GM18517 (cell line): Measurements from ENCODE around the gene ADAD2.
"Not testable (repeated sequence)": the region's sequence is repeated elsewhere in the genome, so short reads cannot be mapped to it uniquely, and the experiment has no call there.

Experiments used
- ATAC-seq: cut with Tn5 transposase; IDR thresholded peaks from one replicate; pipeline ENCODE4 v1.9.1; 2021; ENCODE audit warnings: mild to moderate bottlenecking, moderate library complexity; ENCODE audit not compliant: unreplicated experiment

The ADAD2 gene

DNA sequence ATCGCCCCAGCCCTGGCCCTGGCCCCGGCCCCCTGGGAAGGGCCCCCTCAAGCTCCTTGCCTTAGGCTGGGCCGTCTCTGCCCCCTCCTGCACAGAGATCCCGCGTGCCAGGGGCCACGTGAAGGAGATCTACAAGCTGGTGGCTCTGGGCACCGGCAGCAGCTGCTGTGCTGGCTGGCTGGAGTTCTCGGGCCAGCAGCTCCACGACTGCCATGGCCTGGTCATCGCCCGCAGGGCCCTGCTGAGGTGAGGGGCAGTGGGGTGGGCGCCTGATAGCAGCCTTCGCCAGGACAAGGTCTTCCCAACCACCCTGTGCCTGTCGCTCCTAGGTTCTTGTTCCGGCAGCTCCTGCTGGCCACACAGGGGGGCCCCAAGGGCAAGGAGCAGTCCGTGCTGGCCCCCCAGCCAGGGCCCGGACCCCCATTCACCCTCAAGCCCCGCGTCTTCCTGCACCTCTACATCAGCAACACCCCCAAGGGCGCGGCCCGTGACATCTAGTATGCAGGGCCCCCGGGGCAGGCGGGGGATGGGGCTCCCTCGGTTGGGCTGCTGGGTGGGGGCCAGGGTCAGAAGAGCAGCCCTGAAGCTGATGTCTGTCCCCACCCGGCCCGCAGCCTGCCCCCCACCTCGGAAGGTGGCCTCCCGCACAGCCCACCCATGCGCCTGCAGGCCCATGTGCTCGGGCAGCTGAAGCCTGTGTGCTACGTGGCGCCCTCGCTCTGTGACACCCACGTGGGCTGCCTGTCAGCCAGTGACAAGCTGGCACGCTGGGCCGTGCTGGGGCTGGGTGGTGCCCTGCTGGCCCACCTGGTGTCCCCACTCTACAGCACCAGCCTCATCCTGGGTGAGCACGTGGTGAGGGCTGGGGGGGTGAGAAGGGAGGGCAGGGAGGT lies 4.5 kb downstream of the ADAD2 start:
- ATAC-seq, result no peak

GRCh38 chr16:84196101-84196500 lies 5.1 kb downstream of the ADAD2 start:
- no peak for ATAC-seq

DNA sequence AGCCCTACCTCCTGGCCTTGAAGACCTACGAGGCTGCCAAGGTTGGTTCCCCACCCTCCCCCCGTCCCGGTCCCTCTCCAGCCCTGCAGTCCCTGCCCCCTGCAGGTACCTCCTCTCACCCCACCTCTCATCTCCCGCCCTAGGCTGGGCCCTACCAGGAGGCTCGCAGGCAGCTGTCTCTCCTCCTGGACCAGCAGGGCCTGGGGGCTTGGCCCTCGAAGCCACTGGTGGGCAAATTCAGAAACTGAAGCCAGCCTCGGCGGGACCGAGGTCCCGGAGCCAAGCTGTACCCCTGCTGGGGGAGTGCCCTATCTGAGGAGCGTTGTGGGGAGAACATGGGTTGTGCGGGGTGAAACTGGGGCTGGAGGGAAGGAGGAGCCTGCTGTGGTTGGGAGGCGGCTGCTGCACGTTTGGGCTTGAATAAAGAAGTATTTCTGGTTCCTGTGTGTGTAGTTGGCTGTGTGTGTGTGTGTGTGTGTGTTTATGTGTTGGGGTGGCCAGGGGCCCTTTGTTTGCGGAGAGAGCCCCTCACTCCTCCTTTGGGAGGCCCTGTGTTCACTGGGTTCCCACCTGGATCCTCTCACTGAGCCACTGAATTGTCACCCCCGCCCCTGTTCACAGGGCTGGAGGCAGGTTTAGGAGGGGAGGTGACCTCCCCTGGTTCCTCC lies 5.9 kb downstream of the ADAD2 start:
- no peak for ATAC-seq

DNA sequence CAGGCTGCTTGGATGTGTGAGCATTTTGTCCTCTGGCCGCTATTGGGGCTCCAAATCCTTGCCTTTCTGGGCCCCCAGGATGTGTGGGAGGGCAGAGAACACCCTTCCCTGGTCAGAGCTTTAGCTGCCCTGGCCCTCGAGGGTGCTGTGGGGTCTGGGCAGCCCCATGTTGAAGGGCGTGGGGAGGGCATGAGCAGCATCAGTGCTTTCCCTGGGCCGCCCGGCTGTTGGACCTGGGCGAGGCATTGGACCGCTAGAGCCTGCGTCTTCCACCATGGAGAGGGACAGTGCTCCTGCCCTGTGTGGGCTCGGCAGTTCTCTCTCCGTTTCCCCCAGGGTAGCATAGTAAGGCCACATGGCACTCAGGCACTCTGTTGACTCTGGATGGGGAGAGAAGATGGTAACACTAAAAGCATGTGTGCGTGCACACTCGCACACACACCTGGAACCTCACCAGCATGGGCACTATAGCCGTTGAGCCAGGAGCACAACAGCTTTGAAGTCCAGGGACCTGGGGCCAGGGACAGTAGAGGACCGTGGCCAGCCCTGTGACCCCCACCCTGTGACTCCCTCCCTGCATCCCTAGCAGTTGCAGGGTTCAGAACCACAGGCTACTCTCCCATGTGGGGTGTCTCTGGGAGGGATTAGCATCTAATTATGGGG lies 6.6 kb downstream of the ADAD2 start:
- ATAC-seq, result no peak

DNA sequence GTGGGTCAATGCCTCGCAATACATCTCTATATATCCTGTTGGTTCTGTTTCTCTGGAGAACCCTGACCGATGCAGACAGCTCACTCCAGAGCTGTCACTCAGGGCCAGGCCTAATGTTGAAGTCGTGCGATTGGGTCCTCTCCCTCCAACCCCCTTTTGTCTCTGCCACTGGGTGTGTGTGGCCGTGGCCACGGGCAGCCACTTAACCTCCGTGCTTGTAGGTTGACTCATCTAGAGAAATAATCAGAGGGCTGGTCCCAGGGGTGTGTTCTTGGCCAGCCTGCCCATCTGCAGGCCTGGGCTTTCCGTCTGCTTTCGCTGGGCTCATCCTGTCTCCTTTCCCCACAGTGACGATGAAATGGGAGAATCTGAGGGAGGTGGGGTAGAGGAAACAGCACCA lies 7.4 kb downstream of the ADAD2 start:
- ATAC-seq, result no peak

DNA sequence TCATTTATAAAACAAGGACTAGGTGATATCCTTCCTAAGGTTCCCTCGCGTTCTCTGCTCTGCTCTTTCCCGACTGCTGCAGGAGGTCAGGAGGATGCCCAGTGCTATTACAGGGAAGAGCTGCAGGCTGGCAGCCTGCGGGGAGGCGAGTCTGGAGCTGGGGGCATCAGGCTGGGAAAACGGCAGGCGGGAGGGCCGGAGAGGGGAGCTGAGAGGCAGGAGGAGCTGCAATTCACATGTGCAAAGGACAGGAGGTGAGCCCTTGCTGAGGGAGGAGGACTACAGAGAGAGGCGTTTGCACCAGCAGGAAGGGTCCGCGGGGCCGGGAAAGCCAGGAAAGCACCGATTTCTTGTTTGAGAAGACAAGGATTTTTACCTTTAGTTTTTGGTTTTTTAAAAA lies 8.1 kb downstream of the ADAD2 start:
- ATAC-seq, result no peak

DNA sequence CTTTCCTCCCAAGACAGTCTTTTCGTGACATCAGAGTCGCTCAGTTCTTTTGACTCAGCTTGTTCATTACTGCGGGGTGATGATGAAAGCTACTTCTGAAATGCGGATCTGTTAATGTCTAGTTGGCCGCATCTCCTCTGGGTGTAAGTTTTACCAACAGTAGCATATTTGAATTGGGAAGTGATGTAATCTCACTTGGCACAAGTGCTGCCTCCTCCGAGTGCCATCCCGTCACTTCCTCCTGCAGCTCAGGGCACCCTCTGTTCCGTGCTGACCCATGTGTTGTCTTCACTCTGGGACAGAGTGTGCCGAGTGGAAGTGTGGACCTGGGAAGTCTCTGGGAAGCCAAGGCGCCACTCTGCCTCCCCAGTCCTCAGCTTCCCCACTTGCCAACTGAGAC lies 8.9 kb downstream of the ADAD2 start:
- no peak for ATAC-seq

GRCh38 chr16:84204551-84204950 lies 13.6 kb downstream of the ADAD2 start:
- not testable (repeated sequence) for ATAC-seq

DNA sequence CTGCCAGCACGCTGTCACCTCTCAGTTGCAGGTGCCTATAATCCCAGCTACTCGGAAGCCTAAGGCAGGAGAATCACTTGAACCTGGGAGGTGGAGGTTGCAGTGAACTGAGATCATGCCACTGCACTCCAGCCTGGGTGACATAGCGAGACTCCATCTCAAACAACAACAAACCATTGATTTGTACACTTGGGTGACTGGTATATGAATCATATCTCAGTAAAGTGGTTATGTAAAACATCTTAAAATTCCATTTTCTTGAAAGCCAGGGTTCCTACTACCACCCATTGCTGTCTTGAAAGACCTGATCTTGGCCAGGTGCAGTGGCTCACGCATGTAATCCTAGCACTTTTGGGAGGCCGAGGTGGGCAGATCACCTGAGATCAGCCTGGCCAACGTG lies 14.2 kb downstream of the ADAD2 start:
- ATAC-seq, result not testable (repeated sequence)

DNA sequence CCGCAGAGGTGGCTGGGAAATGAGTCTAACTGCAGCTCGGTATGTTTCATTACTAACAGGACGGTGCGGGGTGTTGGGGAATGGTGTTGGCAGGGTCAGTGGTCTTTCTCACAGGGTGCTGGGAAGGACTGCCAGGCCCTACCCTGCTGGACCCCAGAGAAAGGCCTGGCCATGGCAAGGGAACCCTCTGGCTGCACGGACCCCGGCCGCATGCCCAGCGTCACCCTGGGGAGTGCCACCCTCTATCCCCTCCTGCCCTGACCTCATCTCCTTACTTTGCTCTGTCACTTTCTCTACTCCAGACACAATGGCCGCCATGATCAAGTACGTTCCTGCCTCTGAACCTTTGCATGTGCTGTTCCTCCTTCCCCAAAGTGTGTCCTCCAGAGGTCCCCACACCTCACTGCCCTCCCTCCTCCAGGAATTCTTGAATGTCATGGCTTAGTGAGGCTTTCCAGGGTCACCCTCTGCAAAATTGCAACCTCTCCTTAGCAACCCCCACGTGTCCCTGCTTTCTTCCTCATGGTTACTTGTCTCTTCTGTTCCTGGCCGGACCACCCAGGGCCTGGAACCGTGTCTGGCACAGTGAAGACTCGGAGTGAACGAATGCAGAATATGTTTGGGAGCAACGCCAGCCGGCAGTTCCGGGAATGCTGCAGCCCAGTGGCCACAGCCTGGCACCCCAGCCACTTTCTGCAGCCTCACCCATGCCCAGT lies 15.2 kb downstream of the ADAD2 start:
- no peak for ATAC-seq

- ATAC-seq, result no peak
Observed at GRCh38 chr16:84207251-84207650, 16.3 kb downstream of the ADAD2 start.

DNA sequence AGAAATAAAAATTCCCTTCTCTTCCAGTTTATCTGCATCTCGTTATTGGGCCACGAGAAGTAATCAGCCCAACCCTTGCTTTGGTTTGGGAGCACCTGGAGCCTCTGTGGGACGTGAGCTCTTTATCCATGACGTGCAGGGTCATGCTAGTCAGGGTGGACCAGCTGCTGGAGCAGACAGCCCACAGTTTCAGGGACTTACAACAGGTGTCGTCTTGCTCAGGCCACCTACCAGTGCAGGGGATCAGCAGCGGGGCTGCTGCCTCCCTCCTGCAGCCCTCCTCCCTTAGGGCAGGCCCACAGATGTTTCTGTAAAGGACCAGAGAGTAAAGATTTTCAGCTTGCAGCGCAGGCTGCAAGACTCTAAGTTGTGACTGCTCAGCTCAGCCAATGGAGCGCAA lies 16.9 kb downstream of the ADAD2 start:
- ATAC-seq, result no peak

GRCh38 chr16:84209989-84210388 lies 19.0 kb downstream of the ADAD2 start:
- ATAC-seq, result no peak

GRCh38 chr16:84212154-84212553 lies 21.2 kb downstream of the ADAD2 start:
- ATAC-seq, result no peak

DNA sequence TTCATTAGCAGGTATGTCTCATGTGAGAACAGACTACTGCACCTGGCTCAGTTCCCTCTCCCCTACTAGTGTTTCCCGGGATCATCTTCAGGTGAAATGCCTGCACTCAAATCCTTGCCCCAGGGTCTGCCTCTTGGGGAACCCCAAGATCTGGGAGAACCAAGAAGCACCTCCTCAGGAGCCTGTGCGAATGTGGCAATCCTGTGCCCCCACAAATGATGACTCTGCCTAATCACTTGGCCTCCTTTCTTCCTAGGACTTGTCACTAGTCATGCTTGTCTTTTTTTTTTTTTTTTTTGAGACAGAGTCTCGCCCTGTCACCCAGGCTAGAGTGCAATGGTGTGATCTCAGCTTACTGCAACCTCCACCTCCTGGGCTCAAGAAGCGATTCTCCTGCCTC lies 21.7 kb downstream of the ADAD2 start:
- no peak for ATAC-seq

DNA sequence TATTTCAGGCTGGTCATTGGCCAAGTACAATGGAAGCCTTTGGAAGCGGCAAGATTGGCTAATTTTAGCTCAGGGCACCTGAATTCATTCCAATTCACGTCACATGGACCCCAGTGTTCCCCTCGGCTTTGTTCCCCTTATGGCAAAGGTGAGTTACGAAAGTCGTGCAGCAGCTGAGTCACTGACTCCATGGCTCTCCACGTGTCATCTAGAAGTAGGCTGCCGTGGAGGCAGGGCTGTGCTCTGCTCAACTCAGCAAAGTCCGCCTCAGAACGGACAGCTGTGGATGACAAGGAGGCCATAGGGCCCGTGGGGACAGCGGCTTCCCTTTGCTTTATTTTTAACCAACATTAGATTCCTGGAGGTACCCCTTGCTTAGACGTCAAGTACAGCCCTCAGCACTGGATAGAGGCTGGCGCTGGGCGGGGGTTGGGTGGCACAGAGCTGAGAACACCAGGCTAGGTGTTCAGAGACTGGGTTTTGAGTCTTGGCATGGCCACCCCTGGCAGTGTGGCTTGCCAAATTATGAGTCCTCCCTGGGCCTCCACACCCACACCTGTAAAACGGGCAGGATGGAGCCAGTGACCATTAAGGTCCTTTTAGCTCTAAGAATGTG lies 23.6 kb downstream of the ADAD2 start:
- ATAC-seq, result no peak

- no peak for ATAC-seq
Observed at GRCh38 chr16:84215531-84215930, 24.6 kb downstream of the ADAD2 start.

DNA sequence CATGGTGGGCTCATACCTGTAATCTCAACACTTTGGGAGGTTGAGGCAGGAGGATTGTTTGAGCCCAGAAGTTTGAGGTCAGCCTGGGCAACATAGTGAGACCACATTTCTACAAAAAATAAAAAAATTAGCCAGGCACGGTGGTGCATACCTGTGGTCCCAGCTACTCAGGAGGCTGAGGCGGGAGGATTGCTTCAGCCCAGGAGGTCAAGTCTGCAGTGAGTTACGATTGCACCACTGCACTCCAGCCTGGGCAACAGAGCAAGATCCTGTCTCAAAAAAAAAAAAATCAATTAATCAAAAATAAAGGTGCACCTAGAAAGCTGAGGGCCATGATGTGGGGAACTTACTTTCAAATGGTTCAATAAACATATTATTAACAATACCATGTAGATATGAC lies 25.2 kb downstream of the ADAD2 start:
- not testable (repeated sequence) for ATAC-seq

- ATAC-seq, result no peak
Observed at GRCh38 chr16:84218176-84218823, 27.3 kb downstream of the ADAD2 start.

- ATAC-seq, result no peak
Observed at GRCh38 chr16:84218956-84219355, 28.0 kb downstream of the ADAD2 start.
